Stimulated activated CD8-positive, alpha-beta memory T cell treated with anti-CD3 and anti-CD28 coated beads, Interleukin-15, amount 100 ng/mL, for 24 hours (primary cell): ENCODE measurements around the gene NCKAP5.

ENCODE experiments used
- DNase-seq: peaks from one replicate; pipeline ENCODE4 v3.0.0-alpha.2; 2020; ENCODE audit warnings: low read depth

NCKAP5 gene

DNA sequence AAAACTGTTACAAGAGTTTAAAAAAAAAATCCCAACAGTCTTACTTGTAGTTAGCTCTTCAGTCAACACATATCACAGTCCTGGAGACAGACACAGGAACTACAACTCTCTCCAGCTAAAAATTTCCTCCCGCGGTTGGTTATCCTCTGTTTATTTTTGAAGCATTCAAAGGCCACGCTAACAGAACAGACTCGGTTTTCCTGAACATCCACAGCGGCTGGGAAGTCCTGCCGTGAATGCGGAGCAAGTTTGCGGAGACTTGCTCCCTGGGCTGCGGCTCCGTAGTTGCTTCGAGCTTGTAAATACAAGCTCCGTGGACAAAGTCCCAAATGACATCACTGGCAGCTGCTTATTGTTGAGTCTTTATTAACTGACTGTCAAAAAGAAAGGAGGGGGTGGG lies at the start of gene NCKAP5:
NCKAP5 (minus strand) TSS at position 292 of the 400 bp plus-strand sequence. CDS start 50,937 bp downstream, outside the sequence.
- DNase-seq: no peak

GRCh38 chr2:133609664-133610063 lies 41.4 kb upstream of the NCKAP5 start:
- DNase-seq: no peak

- no peak for DNase-seq
These were observed 40.0 kb upstream of the NCKAP5 start for GRCh38 chr2:133608291-133608690.

GRCh38 chr2:133607679-133608078 lies 39.4 kb upstream of the NCKAP5 start:
- no peak for DNase-seq

DNA sequence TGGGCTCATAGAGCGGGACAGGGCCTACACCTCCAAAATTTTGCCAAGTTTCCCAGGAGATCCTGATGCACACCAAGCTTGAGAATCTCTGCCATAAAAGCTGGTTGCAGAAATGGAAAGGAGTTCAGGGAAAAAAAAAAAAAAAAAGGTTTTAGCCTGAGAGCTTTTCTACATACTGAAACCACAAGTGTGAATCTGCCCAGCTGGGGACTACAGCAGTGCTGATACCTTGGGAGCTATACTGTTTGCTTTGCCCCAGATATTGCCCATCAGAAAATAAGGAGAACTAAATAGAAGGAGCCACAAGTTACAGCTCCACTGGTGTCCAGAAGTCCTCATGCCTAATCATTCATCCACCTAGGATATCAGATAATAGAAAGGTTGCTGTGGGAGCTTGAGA lies 38.4 kb upstream of the NCKAP5 start:
- no peak for DNase-seq

- DNase-seq: no peak
These were observed 37.5 kb upstream of the NCKAP5 start for GRCh38 chr2:133605766-133606137.

GRCh38 chr2:133605011-133605765 lies 36.9 kb upstream of the NCKAP5 start:
- no peak for DNase-seq

DNA sequence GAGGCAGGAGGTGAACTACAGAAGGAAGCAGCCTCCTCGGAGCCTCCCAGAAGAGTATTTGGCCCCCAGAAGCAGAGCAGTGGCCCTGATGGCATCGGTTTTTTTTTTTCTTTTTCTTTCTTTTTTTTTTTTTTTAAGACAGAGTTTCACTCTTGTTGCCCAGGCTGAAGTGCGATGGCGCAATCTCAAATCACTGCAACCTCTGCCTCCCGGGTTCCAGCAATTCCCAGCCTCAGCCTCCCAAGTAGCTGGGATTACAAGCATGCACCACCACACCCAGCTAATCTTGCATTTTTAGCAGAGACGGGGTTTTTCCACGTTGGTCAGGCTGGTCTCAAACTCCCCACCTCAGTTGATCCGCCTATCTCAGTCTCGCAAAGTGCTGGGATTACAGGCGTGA lies 34.8 kb upstream of the NCKAP5 start:
- no peak for DNase-seq

DNA sequence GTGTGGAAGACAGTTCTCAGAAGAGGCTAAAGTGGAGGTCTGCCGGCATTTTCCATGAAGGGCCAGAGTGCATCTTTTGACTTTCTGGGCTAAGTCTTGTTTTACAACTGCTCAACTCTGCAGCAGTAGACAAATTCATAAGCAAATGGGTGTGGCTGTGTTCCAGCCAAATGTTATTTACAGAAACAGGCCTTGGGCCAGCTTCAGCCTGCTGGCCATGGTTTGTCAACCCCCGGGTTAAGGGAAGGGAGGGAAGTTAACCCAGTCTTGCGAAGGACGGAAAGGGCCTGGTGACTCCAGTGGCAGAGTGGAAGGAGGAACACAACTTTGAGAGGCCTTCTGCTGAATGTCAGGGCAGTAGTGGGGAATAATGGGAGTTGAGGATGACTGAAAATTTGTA lies 34.3 kb upstream of the NCKAP5 start:
- DNase-seq: no peak

DNA sequence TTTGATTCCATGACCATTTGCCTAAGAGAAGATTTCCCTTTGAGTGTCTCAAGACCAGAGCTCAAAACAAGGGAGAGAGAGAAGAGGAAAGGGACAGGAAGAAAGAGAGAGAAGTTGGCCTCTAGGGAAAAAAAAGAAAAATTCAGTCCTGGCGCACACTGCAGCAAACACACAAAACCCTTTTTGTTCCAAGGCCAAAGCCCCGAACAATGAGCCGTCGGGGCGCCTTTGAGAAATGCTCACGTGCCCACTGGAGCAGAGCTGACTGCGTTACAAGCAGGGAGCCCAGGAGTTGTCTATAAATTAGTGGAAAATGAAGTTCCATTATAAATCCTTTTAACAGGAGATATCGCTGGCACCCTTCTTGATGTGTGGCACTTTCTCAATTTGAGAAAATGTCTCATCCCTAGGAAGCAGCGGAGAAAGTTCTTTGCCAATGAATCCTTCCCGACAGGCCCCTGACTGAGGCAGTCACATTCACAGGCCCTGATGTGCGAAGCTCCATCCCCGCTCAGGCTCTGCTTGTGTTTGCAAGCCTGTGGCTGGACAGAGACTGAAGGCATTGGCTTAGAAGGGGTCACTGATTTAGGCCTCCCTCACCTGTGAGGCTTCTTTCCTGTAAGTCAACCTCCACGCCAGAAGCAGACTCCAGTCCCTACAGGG lies 32.1 kb upstream of the NCKAP5 start:
- DNase-seq: no peak

DNA sequence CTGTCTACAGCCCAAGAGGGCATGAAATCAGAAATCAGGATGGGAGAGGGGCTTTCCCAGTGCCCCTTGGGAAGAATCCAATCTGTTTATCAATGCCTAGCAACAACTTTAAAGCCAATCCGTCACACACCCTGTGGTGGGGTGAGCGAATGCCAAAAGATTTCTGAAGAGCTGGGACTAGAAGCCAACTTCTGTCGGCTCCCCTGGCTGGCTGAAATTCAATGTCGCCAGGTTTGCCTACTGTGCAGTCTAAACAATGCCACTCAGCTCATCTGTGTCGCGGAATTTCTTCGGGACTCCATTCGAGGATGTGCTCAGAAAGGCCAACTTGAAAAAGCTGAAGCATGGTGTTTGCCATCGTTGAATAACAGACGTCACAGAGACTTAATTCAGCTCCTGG lies 31.5 kb upstream of the NCKAP5 start:
- DNase-seq: no peak

DNA sequence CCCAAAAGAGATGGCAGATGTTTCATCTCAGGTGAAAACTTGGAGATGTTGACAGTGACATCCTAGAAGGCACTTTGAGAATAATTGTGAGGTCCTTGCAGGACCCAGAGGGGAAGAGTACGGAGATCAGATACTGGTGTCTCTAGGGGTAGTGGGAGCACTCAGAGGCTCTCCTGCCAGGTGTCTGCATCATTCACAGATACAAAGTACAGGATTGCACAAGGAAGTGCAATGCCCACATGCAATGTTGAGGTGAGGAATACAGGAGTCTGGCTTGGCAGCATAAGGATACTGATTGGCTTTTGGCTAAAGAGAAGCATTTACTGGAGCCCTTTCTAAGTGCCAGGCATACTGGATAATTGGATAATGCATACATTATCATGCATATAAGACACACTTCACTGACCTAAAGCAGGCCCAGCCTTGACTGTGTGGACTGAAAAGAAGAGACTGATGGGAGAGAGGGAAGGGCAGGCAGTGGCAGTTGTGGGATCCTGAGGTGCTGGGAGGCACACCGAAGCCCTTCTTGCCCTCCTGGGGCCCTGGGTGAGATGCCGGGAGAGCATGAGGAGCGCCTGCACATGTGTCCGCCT lies 31.0 kb upstream of the NCKAP5 start:
- DNase-seq: no peak

DNA sequence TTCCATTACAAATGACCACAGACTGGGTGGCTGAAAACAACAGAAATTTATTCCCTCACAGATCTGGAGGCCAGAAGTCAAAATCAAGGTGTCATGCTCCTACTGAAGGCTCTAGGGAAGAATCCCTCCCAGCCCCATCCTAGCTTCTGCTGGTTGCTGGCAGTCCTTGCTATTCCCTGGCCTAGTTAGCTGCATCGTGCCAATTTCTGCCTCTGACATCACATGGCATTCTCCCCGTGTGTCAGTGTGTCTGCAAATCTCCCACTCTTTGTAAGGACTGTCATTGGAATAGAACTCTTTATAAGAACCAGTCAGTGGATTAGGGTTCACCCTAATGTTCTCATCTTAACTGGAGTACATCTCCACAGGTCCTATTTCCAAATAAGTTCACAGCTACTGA lies 30.5 kb upstream of the NCKAP5 start:
- DNase-seq: no peak

DNA sequence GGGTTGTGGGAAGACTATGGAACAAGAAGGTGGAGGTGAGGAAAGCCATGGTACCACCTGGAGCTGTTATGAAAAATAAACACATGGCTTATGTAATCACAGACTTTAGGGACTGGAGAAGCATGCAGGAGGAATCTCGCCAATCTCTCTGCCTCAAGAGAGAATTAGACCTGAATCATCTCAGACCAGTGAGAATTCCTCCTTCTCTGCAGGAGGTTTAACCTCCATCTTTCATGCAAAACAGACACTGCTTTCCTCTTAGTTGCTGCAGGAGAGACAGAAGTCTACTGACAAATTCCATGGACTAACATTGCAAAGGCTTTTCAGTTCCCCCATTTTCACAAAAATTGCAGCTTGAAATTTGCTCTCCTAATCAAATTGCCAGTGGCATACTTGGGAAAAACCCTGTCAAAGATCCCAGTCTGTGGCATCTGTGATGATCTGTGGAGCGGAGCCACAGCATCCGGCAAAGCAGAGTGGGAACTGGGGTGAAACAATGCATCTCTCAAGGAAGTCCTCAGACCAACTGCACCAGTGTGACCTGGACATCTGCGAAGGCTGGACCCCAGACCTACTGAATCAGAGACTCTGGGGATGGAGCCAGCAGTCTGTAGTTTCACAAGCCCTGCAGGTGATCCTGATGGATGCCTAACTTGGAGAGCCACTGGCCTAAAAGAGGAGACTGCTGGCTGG lies 28.6 kb upstream of the NCKAP5 start:
- DNase-seq: no peak

- no peak for DNase-seq
These were observed 22.9 kb upstream of the NCKAP5 start for GRCh38 chr2:133591164-133591563.

GRCh38 chr2:133589456-133589855 lies 21.2 kb upstream of the NCKAP5 start:
- DNase-seq: no peak

DNA sequence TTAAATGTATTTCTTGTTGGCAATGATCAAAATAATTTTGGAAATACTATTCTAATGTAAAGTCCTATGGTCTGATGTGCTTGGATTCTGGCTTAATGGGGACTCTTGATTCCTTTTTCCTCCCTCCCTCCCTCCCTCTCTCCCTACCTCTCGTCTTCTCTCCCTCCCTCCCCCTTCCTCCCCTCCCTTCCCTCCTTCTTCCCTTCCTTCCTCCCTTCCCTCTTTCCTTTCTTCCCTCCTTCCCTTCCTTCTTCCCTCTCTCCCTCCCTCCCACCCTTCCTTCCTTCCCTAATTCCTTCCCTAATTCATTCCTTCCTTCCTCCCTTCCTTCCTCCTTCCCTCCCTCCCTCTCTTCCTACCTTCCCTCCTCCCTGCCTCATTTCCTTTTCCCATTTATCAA lies 19.9 kb upstream of the NCKAP5 start:
- no peak for DNase-seq

- no peak for DNase-seq
These were observed 18.7 kb upstream of the NCKAP5 start for GRCh38 chr2:133586978-133587377.

DNA sequence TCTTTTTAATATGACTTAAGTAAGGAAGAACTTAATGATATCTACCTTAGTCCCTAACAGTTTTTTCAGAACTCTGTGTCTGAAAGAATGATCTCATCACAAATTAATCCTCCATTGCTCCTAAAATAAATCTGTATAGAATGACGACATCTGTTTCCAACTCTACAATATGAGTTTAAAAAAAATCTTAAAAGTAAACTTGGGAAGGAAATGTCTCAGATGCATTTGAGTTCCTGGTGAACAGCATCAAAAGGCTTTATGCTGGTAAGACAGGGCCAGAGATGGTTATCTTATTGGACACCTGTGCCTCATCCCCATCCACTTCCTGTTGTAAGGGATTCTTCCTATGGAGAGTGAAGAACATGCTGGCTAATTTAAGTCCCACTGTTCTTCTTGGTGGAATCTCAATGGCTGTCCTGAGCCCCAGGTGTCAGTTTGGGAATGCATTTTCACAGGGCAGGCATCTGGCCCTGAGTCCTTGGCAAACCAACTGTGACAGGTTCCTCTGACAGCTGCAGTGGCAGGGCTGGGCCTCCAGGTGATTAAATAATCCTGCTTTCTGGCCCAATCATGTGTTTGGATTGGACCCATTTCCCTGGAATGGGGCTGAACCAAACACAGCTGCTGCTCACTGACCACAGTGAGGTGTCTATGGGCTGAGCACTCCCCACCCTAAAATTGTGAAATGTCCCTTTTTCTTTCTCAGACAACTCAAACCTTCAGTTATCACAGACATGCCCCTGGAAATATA lies 12.9 kb upstream of the NCKAP5 start:
- no peak for DNase-seq

- DNase-seq: no peak
These were observed 11.0 kb upstream of the NCKAP5 start for GRCh38 chr2:133579274-133579673.

GRCh38 chr2:133576714-133577113 lies 8.5 kb upstream of the NCKAP5 start:
- DNase-seq: no peak

DNA sequence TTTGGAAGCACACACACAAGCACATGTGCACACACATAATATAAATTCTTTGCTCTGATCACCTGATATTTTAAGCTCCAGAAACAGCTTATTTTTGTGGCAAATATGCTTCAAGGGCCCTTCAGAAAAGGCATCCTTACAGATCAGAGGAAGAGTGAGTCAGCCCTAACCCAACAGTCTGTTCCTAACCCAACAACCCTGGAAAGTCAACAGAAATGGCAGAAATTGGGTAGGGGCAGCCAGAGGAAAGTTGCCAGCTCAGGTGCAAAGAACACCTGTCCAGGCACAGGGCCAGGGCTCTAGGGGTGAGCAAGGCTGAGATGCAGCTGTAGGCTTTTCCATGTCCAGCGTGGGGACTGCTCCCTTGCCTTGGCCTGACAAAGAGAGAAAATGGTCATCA lies 6.4 kb upstream of the NCKAP5 start:
- no peak for DNase-seq
